HG03520 (cell line): Measurements from ENCODE around the gene SULT1C2.
"Not testable (repeated sequence)": the region's sequence is repeated elsewhere in the genome, so short reads cannot be mapped to it uniquely, and the experiment has no call there.

Experiments used
- ATAC-seq: cut with Tn5 transposase; IDR thresholded peaks from one replicate; pipeline ENCODE4 v1.9.1; 2021; ENCODE audit warnings: mild to moderate bottlenecking, moderate library complexity; ENCODE audit not compliant: unreplicated experiment

Gene SULT1C2

DNA sequence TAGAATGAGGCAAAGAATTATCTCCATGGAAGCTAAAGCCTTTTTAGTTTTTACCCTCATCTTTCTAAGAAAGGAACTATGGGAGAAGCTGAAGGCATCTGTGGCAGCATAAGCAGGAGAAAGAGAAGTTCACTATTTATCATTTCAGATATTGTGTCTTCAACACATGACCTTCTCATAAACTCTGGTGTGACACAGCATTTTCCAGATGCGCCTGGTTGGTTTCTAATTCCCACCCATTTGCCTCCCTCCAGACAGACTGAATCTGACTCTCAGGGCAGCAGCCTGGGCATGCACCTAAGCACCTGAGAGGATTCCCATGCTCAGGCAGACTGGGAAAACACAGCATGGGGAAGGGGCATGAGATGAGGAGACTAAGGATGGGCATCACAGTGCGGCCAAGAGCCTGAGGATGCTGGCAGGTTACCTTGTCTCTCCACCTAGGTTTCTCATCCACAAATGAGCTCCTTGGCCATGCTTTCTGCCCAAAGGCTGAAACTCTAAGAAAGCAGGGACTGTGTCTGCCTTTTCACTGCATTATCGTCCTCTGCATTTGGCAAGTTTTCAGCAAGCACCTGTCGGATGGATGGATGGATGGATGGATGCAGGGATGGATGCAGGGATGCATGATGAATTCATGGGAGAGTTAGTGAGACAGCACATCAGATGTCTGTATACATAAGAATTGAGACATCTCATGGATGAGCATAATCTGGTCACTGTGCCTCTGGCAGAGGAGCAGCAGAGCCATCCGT, 60.3 kb downstream of the SULT1C2 start:
- no peak for ATAC-seq

DNA sequence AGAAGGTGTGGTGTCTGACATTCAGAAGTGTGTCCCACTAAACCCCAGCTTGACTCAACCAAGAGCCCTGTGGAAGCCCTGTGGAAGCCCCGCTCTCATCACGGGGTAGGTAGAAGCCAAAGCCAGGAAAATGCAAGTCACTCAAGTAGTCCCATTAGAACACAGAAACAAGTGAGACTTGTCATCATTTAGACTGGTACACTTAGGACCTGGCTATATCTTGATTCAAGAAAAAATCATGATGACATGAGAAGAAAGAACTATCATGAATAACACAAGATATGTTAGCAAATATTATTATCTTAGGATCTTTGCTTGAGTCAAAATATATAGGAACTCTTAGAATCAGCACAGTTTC, 60.9 kb downstream of the SULT1C2 start:
- ATAC-seq: no peak

DNA sequence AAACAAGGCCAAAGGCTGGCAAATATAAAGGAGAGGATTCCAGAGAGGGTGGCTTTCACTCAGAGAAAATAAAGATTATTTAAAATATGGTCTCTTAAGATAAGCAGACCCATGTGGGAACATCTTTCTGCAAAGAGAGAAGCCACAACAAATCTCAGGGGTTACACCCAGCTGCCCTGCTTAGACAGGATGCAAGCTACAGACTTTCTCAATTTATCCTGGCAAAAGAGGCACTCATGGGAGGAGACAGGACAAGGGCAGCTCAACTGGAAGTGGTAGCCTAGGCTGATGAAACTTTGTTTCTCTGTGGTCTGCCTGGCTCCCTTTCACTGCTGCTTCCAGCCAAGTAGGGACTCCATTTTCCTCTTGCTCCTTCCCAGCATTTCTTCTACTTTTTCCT, 63.2 kb downstream of the SULT1C2 start:
- no peak for ATAC-seq

DNA sequence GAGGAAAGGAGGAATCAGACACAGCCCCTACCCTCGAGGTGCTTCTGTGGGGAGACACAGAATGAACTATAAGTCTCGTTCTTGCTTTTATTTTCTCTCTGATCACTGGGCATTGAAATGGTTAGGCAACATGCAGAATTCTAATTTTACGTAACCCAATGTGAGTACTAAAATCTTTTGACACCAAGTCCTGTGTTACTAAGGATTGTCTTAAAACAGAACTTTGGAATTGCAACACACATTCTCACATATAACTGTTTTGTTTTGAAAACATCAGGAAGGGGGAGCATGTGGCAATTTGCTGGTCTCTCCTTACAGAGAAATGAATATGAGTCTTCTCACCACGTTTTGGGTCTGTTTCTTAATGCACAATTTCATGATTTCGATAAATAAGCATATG, 65.4 kb downstream of the SULT1C2 start:
- no peak for ATAC-seq

DNA sequence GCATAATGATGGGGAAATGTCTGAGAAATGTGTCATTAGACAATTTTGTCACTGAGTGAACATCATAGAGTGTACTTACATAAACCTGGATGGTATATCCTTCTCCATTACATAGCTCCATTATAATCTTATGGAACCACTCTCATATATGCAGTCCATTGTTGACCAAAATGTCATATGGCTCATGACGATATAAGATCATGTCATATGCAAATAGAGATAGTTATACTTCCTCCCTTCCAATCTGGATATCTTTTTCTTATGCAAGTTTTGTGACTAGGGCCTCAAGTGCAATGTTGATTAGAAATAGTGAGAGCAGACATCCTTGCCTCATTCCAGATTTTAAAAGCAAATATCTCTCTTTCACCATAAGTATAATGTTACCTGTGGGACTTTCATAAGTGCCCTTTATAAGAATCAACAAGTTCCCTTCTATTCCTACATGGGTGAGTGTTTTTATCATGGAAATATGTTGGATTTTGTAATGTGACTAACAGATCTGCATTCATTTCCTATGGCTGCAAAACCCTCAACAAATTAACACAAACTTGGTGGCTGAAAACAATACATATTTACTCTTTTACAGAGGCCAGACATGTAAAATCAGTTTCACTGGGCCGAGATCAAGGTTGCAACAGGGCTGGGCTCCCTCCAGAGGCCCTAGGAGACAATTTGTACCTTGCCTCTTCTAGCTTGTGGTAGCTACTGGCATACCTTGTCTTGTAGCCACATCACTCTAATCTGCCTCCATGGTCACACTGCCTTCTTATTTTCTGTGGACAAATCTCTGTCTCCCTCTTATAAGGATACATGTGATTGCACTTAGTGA, 67.4 kb downstream of the SULT1C2 start:
- no peak for ATAC-seq

DNA sequence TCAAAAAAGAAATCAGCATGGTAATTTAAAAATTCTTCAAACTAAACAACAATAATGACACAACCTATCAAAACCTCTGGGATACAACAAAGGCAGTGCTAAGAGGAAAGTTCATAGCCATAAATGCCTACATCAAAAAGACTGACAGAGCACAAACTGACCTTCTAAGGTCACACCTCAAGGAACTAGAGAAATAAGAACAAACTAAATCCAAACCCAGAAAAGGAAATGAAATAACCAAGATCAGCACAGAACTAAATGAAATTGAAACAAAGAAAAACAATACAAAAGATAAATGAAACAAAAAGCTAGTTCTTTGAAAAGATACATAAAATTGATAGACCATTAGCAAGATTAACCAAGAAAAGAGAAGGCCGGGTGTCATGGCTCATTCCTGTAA, 70.6 kb downstream of the SULT1C2 start:
- not testable (repeated sequence) for ATAC-seq
